GM12872 (cell line): ENCODE data around the gene IFIH1.

Experiments used
- TF ChIP-seq, protein P1 (sequence below): IDR thresholded peaks from 3 replicates; pipeline ENCODE4 v1.5.1; 2011; ENCODE audit warnings: low read depth, mild to moderate bottlenecking, low read length, moderate library complexity; ENCODE audit not compliant: insufficient read depth

The IFIH1 gene

DNA sequence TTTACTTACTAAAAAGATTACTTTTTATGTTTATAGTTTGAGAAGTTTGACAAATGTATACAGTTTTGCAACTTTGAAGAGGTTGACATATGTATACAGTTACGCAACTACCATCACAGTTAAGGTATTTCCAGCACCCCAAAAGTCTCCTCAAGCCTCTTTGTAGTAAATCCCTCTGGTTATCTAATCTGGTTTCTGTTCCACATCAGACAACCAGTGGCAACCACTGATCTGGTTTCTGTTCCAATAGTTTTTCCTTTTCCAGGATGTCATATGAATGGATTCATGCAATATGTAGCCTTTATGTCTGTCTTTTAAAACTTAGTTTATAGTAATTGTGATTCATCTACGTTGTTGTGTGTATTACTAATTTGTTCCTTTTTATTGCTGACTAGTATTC, 23.5 kb downstream of the IFIH1 start:
- TF ChIP-seq, protein P1, sequence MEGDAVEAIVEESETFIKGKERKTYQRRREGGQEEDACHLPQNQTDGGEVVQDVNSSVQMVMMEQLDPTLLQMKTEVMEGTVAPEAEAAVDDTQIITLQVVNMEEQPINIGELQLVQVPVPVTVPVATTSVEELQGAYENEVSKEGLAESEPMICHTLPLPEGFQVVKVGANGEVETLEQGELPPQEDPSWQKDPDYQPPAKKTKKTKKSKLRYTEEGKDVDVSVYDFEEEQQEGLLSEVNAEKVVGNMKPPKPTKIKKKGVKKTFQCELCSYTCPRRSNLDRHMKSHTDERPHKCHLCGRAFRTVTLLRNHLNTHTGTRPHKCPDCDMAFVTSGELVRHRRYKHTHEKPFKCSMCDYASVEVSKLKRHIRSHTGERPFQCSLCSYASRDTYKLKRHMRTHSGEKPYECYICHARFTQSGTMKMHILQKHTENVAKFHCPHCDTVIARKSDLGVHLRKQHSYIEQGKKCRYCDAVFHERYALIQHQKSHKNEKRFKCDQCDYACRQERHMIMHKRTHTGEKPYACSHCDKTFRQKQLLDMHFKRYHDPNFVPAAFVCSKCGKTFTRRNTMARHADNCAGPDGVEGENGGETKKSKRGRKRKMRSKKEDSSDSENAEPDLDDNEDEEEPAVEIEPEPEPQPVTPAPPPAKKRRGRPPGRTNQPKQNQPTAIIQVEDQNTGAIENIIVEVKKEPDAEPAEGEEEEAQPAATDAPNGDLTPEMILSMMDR, result no peak

DNA sequence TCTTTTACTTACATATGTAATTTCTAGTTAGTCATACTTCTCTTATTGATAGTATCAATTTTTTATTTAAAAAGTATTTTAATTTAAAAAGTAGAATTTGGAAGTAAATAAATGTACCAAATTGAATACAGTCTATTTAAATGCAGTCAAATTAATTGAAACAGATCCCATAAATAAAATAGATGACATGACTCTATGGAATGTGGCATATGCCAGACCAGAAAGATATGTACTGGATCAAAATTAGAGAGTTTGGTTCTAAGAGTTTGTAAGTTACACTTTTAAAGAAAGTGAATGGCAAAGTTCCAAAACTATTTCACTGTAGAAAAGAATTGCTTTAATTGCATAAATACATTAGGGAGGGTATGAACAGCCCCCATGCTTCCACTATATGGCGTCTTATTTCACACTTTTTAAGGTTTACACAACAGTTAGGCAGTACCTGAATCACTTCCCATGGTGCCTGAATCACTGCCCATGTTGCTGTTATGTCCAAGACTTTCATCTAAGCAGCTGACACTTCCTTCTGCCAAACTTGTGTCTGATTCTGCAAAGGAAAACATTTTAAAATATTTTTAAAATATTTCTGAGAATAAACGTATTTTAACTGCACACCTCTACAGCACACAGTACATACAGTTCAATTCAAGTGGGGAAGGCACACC, 25.2 kb downstream of the IFIH1 start:
- TF ChIP-seq, protein P1, result no peak

DNA sequence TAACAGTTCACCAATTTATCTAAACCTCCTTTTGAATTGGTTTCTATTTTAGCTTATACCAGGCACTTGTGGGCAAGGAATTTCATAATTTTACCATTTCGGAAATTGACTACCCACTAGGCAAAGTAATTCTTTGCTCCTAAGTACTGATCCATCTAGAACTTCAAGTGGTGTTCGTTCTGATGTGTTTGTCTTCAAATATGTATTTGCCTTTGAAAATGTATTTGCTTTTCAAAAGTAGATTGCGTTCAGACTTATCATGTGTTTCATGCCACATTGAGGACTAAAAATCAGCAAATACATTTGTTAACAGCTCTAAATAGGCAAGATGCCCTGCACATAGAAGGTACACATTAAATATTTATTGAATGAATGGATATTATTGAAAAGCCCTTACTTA, 26.7 kb downstream of the IFIH1 start:
- TF ChIP-seq, protein P1, result no peak

DNA sequence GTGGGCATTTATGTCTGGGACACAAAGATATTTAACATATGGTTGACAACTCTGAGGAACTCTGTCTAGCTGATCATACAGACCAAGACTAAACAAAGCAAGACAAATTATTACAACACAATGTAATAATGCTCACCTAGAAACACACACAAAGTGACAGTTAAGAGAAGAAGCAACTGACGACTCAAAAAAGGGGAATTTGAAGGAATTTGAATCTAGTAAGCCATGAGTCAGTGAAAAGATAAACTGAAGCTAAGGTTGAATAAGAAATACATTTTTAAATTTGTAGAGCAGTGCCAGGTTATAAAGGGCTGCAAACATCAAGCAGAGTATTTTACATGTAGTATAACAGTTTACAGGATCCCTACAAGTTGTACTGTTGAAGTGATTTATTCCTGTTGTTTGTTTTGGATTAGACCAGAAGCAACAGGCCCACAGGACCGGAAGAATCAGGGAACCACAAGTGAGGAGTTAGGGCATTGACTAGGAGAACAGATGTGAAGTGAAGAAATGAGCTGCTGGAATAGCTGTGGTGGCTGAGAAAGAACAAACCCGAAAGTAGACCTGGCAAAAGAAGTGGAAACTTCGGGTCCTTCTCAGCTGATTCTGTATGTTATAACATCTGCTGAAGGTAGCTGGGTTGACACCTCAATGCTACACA, 35.6 kb downstream of the IFIH1 start:
- TF ChIP-seq, protein P1, result no peak

DNA sequence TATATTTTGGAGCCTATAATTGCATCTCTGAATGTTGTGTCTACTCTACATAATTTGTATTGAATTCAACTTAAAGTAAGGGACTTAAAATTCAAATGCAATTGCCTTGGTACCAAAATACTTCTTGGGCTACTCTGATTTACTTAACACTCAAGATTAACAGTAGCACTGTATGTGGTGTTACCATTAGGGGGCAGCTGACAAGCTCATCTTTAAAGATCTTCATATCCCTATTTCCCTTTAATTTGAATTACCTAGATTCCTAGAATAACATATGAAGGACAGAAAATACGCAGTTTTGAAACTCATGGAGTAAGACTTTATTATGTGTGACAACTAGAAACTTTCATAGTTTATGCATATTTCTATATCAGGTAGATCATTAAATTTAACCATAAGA, 37.8 kb downstream of the IFIH1 start:
- TF ChIP-seq, protein P1, result no peak

DNA sequence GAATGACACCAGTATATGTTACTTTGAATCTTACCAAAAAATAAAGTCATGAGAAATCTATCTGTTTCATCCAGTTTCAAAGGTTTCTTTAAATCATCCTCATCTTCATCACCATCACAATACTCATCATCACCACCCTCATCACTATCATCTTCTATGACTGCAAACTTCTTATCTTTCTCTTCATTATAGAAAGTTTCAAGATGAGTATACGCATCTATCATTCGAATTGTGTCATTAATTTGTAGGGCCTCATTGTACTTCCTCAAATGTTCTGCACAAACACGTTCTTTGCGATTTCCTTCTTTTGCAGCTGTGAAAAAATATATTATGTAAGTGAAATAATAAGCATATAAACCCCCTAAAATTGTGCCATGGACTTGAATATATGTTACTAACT, 41.1 kb downstream of the IFIH1 start:
- TF ChIP-seq, protein P1, result no peak

DNA sequence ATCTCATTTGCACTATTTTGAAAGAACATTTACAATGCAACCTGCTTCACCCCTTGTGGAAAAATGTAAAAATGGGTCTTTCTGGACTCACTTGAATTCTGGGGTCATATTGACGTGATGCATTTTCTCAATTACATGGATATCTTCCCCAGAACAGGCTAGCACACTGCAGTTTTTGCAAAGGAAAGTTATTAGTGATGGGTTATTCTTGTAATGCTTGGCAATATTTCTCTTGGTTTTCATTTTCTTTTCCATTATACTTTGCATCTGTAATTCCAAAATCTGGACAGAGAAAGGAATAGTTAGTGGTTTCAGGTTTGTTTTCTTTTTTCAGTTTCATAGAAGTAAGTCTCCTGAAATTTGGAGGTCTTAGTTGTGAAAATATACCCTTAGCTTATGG, 50.5 kb downstream of the IFIH1 start:
- TF ChIP-seq, protein P1, result no peak
